GM21723 (cell line): ENCODE measurements around the gene KCTD20.

ENCODE experiments used
- ATAC-seq: cut with Tn5 transposase; IDR thresholded peaks from one replicate; pipeline ENCODE4 v1.9.1; 2021; ENCODE audit warnings: mild to moderate bottlenecking, moderate library complexity; ENCODE audit not compliant: unreplicated experiment

The KCTD20 gene

DNA sequence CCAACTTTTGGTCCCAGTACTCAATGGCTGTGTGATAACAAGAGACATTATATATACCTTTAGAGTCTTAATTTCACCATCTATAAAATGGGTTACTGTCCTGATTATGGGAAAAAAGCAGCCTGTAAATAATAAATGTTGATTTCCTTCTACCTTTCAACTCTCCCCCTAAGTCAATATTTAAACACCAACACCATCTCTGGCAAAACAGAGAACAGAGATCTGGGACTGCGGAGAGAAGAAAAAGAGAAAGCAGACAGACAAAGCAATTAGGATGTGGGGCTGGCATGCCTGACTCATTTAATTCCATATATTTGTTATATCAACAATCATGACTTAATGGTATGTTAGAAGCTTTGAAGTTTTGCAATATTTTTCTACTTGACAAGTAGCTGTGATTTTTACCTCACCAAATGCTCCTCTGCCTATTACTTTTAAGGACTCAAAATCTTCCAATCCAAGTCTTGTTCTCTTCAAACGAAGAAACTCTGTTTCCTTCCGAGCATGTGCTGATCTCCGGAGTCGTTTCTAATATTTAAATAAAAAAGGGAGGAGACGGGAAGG is 81.2 kb downstream of the KCTD20 start:
- ATAC-seq: no peak

DNA sequence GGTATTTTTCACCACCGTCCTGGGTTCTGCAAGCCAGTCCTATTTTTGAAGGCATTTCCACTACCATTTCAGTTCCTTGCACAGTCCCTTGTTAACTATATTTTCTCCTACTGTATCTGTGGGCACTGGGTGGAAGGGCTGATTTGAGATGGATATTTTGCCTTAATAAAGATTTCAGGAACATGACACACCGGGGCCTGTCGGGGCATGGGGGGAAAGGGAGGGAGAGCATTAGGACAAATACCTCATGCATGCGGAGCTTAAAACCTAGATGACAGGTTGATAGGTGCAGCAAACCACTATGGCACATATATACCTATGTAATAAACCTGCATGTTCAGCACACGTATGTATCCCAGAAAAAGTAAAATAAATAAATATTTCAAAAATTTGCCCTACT is 82.1 kb downstream of the KCTD20 start:
- ATAC-seq: no peak

DNA sequence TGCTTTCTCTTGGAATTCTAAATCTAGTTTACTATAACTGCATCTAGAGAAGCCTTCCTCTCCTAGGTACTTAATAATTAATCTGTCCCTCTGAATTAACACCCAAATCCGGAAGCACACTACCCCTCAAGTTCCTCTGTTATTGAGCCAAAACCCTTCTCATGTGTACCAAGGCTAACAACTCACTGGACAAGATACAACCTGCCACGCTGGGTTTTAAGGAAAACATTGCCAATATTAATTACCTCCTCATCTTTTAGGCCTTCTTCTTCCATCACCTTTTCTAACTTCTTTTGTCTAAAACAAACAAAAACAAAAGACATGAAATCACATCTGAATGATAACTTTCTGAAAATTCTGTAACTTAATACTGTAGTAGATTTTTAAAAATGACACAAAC is 82.5 kb downstream of the KCTD20 start:
- ATAC-seq: no peak

GRCh38 chr6:36526066-36526465 is 83.3 kb downstream of the KCTD20 start:
- ATAC-seq: no peak

- no peak for ATAC-seq
Observed at GRCh38 chr6:36533321-36533720, 90.5 kb downstream of the KCTD20 start.

DNA sequence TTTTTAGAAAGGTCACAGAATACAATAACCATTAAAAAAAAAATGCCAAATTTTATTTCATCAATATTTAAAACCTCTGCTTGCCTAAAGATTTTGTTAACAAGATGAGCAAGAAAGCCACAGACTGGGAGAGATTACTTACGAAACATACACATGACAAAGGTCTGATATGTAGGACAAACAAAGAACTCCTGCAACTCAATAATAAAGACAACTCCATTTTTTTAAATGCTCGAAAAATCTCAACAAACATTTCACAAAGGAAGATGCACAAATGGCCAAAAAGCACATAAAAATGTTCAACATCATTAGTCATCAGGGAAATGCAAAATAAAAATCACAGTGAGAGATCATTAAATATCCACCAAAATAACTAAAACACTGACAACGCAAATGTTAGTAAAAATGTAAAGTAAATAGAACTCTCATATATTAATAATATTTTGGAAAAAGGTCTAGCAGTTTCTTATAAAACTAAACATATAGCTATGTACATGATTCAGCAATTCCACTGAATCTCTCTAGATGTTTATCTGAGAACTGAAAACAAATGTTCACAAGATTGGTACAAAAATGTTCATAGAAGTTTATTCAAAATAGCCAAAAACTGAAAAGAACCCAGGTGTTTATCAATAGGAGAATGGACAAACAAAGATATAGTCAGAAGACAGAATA is 94.2 kb downstream of the KCTD20 start:
- no peak for ATAC-seq

DNA sequence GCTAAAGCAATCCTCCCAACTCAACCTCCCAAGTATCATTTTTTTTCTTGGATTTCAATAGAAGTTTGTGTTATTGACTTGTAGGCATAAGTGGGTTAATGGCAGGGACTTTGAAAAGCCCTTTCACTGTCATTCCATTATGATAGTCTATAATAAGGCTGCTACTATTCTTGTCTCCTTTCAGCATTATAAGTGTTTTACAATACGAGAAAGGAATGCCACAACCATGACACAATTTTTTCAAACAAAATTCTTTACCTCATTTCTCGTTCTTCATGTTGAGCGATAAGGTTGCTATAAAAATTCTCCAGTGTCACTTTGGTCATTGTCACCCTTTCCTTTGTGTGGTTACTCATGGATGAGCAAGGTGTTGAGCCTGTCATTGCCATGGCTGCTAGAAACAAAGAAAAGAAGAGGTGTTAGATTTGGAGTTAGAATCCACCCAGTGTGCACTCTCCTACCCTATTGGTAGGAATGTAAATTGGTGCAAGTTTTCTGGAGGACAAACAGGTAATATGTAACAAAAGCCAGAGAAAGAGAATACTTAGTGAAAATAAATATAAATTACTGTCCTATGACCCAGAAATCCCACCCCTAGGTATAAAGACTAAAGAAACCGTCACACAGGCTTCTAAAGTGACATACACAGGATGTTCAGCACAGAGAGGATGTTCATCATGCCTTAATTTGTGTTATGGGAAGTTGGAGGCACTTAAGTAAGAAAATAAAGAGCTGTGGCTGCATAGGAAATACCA is 97.2 kb downstream of the KCTD20 start:
- ATAC-seq: no peak
